GM13976 (cell line): Measurements from ENCODE around the gene ARV1.

ENCODE experiments used
- DNase-seq: peaks from one replicate; pipeline ENCODE4 v3.0.0; 2012; ENCODE audit warnings: low spot score
- in situ Hi-C: fragments of 300-500 bp; cut with MboI; formaldehyde crosslinking; loops from one replicate; pipeline ENCODE4 v1.12.0; 2022; ENCODE audit warnings: low sequenced_read_pairs, mixed read lengths, inconsistent platforms; ENCODE audit not compliant: unreplicated experiment
- TF ChIP-seq, protein P1 (sequence below): IDR thresholded peaks from 2 replicates; pipeline ENCODE4 v1.5.1; 2012; ENCODE audit warnings: borderline replicate concordance, mild to moderate bottlenecking; ENCODE audit not compliant: insufficient read depth; ENCODE audit errors: extremely low read depth, missing control alignments, control extremely low read depth

Gene ARV1

DNA sequence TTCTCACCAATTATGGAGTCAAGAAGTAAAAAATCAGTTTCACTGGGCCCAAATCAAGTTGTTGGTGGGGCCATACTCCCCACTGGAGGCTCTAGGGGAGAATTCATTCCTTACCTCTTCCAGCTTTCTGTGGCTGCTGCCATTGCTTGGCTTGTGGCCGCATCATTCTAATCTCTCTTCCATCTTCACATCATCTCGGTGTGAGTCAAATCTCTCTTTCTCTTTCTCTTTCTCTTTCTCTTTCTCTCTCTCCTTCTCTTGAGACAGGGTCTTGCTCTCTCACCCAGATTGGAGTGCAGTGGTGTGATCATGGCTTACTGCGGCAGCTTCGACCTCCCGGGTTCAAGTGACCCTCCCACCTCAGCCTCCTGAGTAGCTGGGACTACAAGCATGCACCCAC lies 33.1 kb downstream of the ARV1 start:
- no peak for DNase-seq
- in situ Hi-C loops, result no loop called here
- TF ChIP-seq, protein P1, sequence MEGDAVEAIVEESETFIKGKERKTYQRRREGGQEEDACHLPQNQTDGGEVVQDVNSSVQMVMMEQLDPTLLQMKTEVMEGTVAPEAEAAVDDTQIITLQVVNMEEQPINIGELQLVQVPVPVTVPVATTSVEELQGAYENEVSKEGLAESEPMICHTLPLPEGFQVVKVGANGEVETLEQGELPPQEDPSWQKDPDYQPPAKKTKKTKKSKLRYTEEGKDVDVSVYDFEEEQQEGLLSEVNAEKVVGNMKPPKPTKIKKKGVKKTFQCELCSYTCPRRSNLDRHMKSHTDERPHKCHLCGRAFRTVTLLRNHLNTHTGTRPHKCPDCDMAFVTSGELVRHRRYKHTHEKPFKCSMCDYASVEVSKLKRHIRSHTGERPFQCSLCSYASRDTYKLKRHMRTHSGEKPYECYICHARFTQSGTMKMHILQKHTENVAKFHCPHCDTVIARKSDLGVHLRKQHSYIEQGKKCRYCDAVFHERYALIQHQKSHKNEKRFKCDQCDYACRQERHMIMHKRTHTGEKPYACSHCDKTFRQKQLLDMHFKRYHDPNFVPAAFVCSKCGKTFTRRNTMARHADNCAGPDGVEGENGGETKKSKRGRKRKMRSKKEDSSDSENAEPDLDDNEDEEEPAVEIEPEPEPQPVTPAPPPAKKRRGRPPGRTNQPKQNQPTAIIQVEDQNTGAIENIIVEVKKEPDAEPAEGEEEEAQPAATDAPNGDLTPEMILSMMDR, result no peak

DNA sequence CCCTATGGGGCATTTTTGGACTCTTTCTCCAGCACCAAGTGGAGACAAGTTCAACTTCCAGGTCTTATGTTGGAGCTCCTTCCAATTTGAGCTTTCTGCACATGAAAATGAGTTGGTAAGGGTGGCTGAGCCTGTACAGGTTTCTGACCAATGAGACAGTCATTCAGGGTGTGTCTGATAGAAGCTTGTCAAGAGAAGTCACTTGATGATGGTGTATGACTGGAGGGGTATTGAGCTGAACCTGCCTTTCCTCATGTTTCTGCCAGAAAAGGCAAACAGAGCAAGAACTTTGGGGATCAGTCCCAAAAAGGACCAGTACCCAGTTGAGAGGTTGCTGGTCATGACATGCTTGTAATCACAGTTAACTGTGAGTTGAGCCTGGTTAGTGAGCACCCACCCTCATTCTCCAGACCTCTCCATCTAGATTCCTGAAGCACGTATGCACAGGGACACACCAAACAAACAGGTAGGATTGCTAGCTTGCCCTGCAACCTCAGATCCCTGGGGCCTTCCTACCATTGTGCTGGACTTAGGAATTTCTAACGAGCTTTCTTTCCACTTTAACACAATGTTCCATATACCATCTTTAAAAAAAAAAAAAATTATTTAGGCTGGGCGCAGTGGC lies 34.6 kb downstream of the ARV1 start:
- in situ Hi-C loops, result no loop called here
- DNase-seq, result no peak
- TF ChIP-seq, protein P1, result no peak

DNA sequence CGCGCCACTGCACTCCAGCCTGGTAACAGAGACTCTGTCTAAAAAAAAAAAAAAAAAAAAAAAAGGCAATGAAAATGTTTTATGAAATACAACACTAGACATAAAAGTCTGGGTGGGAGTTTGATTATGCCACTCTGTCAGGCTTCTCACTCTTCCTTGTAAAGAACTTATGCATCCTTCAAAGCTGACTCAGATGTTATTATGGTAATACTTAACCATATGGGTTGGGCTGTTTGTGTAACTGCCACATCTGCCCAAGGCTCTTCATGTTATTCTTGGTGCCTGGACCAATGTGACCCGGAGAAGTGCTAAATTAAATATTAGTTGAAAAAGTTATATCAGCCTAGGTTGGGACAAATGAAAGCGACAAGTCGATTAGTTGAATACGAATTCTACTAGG lies 37.3 kb downstream of the ARV1 start:
- TF ChIP-seq, protein P1, result no peak
- in situ Hi-C loops, result no loop called here
- no peak for DNase-seq

DNA sequence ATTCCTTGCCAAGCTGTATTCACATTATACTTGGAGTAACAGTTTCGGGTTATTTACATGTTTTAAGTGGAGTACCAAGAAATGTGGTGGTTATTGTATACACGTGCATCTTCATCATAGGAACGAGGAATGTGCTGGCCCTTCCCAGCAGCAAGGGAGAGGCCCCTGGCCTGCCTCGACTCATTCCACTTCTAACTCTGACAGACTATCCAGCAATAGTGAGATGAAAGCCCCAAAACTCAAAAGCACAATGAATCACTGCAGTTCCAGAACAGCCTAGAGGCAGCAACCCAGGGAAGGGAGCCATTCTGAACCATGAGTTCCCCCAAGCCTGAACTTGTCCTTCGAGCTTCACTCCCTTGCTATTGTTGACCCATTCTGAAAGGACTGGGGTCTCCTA lies 38.1 kb downstream of the ARV1 start:
- TF ChIP-seq, protein P1, result no peak
- no peak for DNase-seq
- in situ Hi-C loops, result no loop called here

DNA sequence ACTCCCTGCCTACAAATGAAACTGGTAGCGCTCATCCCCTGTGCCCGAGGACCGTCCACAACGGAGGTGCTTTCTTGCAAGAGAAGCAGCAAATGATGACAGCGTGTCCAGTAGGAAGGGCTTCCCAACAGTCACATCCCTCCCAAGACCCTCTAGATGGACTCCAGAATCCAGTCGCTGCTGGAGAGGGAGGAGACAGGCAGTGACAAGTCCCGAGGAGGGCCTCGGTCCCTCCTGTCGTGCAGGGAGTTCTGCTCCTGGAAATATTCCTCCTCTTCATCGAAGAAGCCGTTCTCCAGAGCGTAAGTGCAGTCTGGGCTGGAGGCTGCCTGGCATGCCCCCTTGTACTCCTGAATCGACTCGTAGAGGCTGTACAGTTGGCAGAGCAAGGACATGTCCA lies 40.8 kb downstream of the ARV1 start:
- no peak for DNase-seq
- in situ Hi-C loops, result no loop called here
- TF ChIP-seq, protein P1, result no peak

DNA sequence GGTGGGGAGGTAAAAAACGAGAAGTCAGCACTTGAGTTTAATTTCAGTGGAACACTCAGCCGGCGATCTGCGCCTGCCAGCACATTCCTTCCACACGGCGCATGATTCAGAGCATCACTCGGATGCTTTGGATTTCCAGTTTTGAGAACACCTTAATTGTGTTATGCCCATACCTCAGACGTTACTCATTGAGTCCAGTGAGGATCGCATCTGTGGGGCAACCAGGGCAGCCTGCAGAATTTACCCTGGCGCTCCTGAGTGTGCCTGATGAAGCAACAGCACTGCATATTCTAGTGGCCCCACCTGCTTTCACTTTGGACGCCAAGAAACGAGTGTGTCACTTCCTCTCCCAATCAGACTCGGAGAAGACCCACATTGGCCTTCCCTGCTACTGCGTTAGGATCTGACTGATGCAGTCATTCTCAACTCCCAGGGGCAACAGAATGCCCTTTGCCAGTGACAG lies 41.3 kb downstream of the ARV1 start:
- TF ChIP-seq, protein P1, result no peak
- DNase-seq, result no peak
- in situ Hi-C loops, result no loop called here
